SK-N-MC (cell line): ENCODE results near the gene VAT1L.

ENCODE experiments used
- EZH2 ChIP-seq: fragments of 200-600 bp; sonication (generic); IDR thresholded peaks from one replicate; pipeline ENCODE4 v1.6.1; 2017; ENCODE audit warnings: antibody characterized with exemption
- POLR2AphosphoS5 ChIP-seq: IDR thresholded peaks from 2 replicates; pipeline ENCODE4 v1.6.1; 2012; ENCODE audit warnings: mild to moderate bottlenecking, low read depth, low read length, borderline replicate concordance

DNA sequence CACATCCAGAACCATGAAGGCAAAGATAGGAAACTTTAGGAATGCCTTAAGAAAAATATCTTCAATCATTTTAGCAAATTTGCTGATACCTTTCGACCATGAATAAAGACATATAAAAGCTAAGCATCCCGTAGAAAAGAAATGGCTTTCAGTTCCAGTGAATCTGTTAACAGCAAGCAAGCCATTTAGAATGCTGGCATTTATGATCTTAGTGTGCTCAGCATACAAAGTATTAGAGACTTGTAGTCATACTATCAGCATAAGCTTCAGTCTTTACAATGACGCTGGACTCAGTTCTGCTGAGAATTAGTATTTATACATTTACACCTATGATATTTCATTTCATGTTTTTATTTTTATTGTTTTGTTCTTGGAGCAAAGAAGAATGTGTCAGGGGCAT is 38.7 kb downstream of the VAT1L start:
- TF ChIP-seq EZH2 (no peak), POLR2AphosphoS5 (no peak)
